Measurements from ENCODE around the gene MCAM.

DNA sequence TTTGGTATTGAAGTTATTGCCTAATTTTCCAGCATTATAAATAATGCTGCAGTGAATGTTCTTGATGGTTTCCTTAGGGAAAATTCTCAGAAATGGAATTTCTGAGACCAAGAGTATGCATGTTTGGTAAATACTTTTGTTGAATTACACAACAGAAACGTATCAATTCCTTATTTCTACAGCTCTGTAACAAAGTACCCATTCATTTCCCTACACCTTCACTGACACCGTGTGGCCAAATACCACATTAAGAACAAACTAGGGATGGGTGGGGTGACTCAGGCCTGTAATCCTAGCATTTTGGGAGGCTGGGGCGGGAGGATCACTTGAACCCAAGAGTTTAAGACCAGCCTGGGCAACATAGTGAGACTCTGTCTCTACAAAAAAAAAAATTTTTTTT lies 21.8 kb downstream of the MCAM start:
- TF ChIP-seq MYC (IDR thresholded peaks at IDR 0.05; ENCODE audit: insufficient read depth, insufficient read length, insufficient replicate concordance, low read length, severe bottlenecking) (no peak), SREBF1 (IDR thresholded peaks at IDR 0.05; ENCODE audit: low read length) (no peak), CBX5 (IDR thresholded peaks at IDR 0.05; ENCODE audit: low read depth) (no peak)

All from GM12878 (cell line).